Measurements from ENCODE around the gene MSN.
"Not testable (repeated sequence)": the region's sequence is repeated elsewhere in the genome, so short reads cannot be mapped to it uniquely, and the experiment has no call there.

Gene MSN

GRCh38 chrX:65723706-65724105 is 56.3 kb downstream of the MSN start:
- DNase-seq, result no peak

- DNase-seq, result no peak
These were observed 59.3 kb downstream of the MSN start for GRCh38 chrX:65726715-65727114.

- DNase-seq, result no peak
These were observed 64.3 kb downstream of the MSN start for GRCh38 chrX:65731684-65732289.

GRCh38 chrX:65740909-65741308 is 73.5 kb downstream of the MSN start:
- DNase-seq, result no peak

GRCh38 chrX:65741823-65742222 is 74.4 kb downstream of the MSN start:
- DNase-seq, result no peak

GRCh38 chrX:65744965-65745364 is 77.5 kb downstream of the MSN start:
- DNase-seq, result no peak

- no peak for DNase-seq
These were observed 78.0 kb downstream of the MSN start for GRCh38 chrX:65745427-65745826.

- no peak for DNase-seq
These were observed 78.5 kb downstream of the MSN start for GRCh38 chrX:65745992-65746391.

GRCh38 chrX:65750674-65751469 is 83.4 kb downstream of the MSN start:
- no peak for DNase-seq

GRCh38 chrX:65751519-65751918 is 84.1 kb downstream of the MSN start:
- DNase-seq, result no peak

- DNase-seq, result no peak
These were observed 84.8 kb downstream of the MSN start for GRCh38 chrX:65752294-65752693.

- DNase-seq, result no peak
These were observed 88.3 kb downstream of the MSN start for GRCh38 chrX:65755786-65756185.

GRCh38 chrX:65757943-65758342 is 90.5 kb downstream of the MSN start:
- DNase-seq, result no peak

- DNase-seq, result no peak
These were observed 91.1 kb downstream of the MSN start for GRCh38 chrX:65758505-65758904.

GRCh38 chrX:65759525-65759924 is 92.1 kb downstream of the MSN start:
- not testable (repeated sequence) for DNase-seq

GRCh38 chrX:65769564-65770292 is 102.3 kb downstream of the MSN start:
- no peak for DNase-seq

GRCh38 chrX:65772842-65773241 is 105.4 kb downstream of the MSN start:
- no peak for DNase-seq

GRCh38 chrX:65781845-65782244 is 114.4 kb downstream of the MSN start:
- no peak for DNase-seq

GRCh38 chrX:65783746-65784145 is 116.3 kb downstream of the MSN start:
- DNase-seq, result no peak

Data from NCI-H2081 (cell line).